ENCODE measurements around the gene DLG4.

GRCh38 chr17:7218166-7218565 is 1.5 kb downstream of the DLG4 start:
- TF ChIP-seq CTCF (conservative IDR thresholded peaks at IDR 0.05; ENCODE audit: low read length) (no peak), EZH2phosphoT487 (IDR thresholded peaks at IDR 0.05; ENCODE audit: borderline replicate concordance, low read depth, low read length) (no peak)
